SK-N-SH (cell line): Measurements from ENCODE around the gene SF3A2. TPM values are rescaled to one million over a fixed set of nuclear protein-coding genes. Genes with fewer than 3 reads are reported as not detected.

ENCODE experiments used
- CTCF ChIA-PET: fragments of 300-600, 350-600 bp; formaldehyde crosslinking; extraction: SDS; loops from one replicate; lab custom pipeline; 2021; lab: Yijun Ruan, JAX
- POLR2A ChIA-PET: fragments of 350-600 bp; sonication (Branson Sonifier 250); formaldehyde crosslinking; extraction: SDS; loops from one replicate; lab custom pipeline; 2020; ENCODE audit warnings: antibody characterized with exemption, inconsistent platforms; lab: Yijun Ruan, JAX
- DNase-seq: peaks from one replicate; pipeline ENCODE4 v3.0.0; 2012
- H2AFZ ChIP-seq: fragments of 200-600 bp; sonication (generic); 2 replicates; pipeline ENCODE4 v1.8.1; 2016; ENCODE audit warnings: antibody characterized with exemption, mild to moderate bottlenecking, low read depth
- H3F3A ChIP-seq: fragments of 200-600 bp; sonication (generic); replicated peaks from 2 replicates; pipeline ENCODE3; 2016; ENCODE audit warnings: antibody characterized with exemption, mild to moderate bottlenecking; ENCODE audit not compliant: insufficient read depth
- H3K27ac ChIP-seq, 2 experiments: fragments of 200-500 bp in 1 of 2; fragments of 200-600 bp in 1 of 2; sonication (Bioruptor generic) in 1 of 2; sonication (generic), shearing (Covaris generic) in 1 of 2; 2 replicates each; pipeline versions ENCODE4 v1.5.1 to v1.6.1; 2014 to 2016; ENCODE audit warnings: low read depth in 2 of 2, inconsistent platforms in 1 of 2, low read length in 1 of 2, mild to moderate bottlenecking in 1 of 2, mixed read lengths in 1 of 2
- H3K27me3 ChIP-seq: fragments of 200-600 bp; sonication (generic), shearing (Covaris generic); 2 replicates; pipeline ENCODE4 v1.6.1; 2016; ENCODE audit warnings: mixed run types; ENCODE audit not compliant: insufficient read depth
- H3K36me3 ChIP-seq, 2 experiments: fragments of 200-500 bp in 1 of 2; fragments of 200-600 bp in 1 of 2; sonication (Bioruptor generic) in 1 of 2; sonication (generic) in 1 of 2; replicated peaks in 1 of 2; 2 replicates each; pipeline versions ENCODE3 to v1.5.1; 2014 to 2016; ENCODE audit warnings: low read length in 1 of 2, mild to moderate bottlenecking in 1 of 2; ENCODE audit not compliant: insufficient read depth in 2 of 2, control insufficient read depth in 1 of 2
- H3K4me1 ChIP-seq, 2 experiments: fragments of 200-500 bp in 1 of 2; fragments of 200-600 bp in 1 of 2; sonication (Bioruptor generic) in 1 of 2; sonication (generic), shearing (Covaris generic) in 1 of 2; 2 replicates each; pipeline versions ENCODE4 v1.5.1 to v1.6.1; 2014 to 2016; ENCODE audit warnings: low read depth in 1 of 2, low read length in 1 of 2, mixed run types in 1 of 2; ENCODE audit not compliant: insufficient read depth in 2 of 2, control insufficient read depth in 1 of 2
- H3K4me2 ChIP-seq: fragments of 200-600 bp; sonication (generic), shearing (Covaris generic); 2 replicates; pipeline ENCODE4 v1.6.1; 2017; ENCODE audit warnings: mixed run types
- H3K4me3 ChIP-seq, 2 experiments: fragments of 200-500 bp in 1 of 2; fragments of 200-600 bp in 1 of 2; sonication (Bioruptor generic) in 1 of 2; sonication (generic), shearing (Covaris generic) in 1 of 2; 2 replicates each; pipeline versions ENCODE4 v1.5.1 to v1.8.1; 2014 to 2016; ENCODE audit warnings: low read depth in 2 of 2, inconsistent platforms in 1 of 2, low read length in 1 of 2, mild to moderate bottlenecking in 1 of 2, mixed read lengths in 1 of 2, moderate library complexity in 1 of 2
- H3K79me2 ChIP-seq: fragments of 200-600 bp; sonication (generic); 2 replicates; pipeline ENCODE4 v1.8.1; 2017; ENCODE audit warnings: mild to moderate bottlenecking; ENCODE audit not compliant: insufficient read depth
- H3K9ac ChIP-seq: fragments of 200-600 bp; sonication (generic); 2 replicates; pipeline ENCODE4 v1.6.1; 2017; ENCODE audit warnings: mixed run types
- H3K9me2 ChIP-seq: fragments of 200-600 bp; sonication (generic); 2 replicates; pipeline ENCODE4 v1.6.1; 2017; ENCODE audit warnings: mixed run types
- H3K9me3 ChIP-seq: fragments of 200-600 bp; sonication (generic); 2 replicates; pipeline ENCODE4 v1.6.1; 2017; ENCODE audit warnings: mixed run types, mild to moderate bottlenecking, moderate library complexity
- H4K20me1 ChIP-seq: fragments of 200-600 bp; sonication (generic); 2 replicates; pipeline ENCODE4 v1.6.1; 2017; ENCODE audit warnings: mild to moderate bottlenecking, mixed run types; ENCODE audit not compliant: insufficient read depth
- EZH2phosphoT487 ChIP-seq: fragments of 200-600 bp; sonication (generic); IDR thresholded peaks from 2 replicates; pipeline ENCODE4 v1.6.1; 2017; ENCODE audit warnings: low read depth, mixed run types, mild to moderate bottlenecking, antibody characterized with exemption, moderate library complexity, borderline replicate concordance
- FOXJ3 ChIP-seq: sonication (generic); formaldehyde crosslinking; IDR thresholded peaks from 2 replicates; pipeline ENCODE4 v1.5.1; 2020; ENCODE audit warnings: mild to moderate bottlenecking, missing genetic modification reagents
- FOXM1 ChIP-seq: IDR thresholded peaks from 2 replicates; pipeline ENCODE4 v1.4.0; 2012; ENCODE audit warnings: low read depth, mild to moderate bottlenecking
- GATA2 ChIP-seq: sonication (generic); formaldehyde crosslinking; IDR thresholded peaks from 2 replicates; pipeline ENCODE4 v1.5.0; 2020; ENCODE audit warnings: mild to moderate bottlenecking, missing genetic modification reagents
- MEF2A ChIP-seq: IDR thresholded peaks from 2 replicates; pipeline ENCODE4 v1.4.0; 2012; ENCODE audit warnings: low read depth, borderline replicate concordance
- NFIC ChIP-seq: IDR thresholded peaks from 2 replicates; pipeline ENCODE4 v1.4.0; 2012; ENCODE audit warnings: borderline replicate concordance
- RXRA ChIP-seq: IDR thresholded peaks from 2 replicates; pipeline ENCODE4 v1.4.0; 2012; ENCODE audit warnings: low read depth, mild to moderate bottlenecking, borderline replicate concordance
- TEAD4 ChIP-seq: IDR thresholded peaks from 2 replicates; pipeline ENCODE4 v1.4.0; 2012; ENCODE audit warnings: mild to moderate bottlenecking, borderline replicate concordance; ENCODE audit not compliant: insufficient read depth
- YY1 ChIP-seq: IDR thresholded peaks from 2 replicates; pipeline ENCODE4 v1.4.0; 2012; ENCODE audit warnings: low read depth, mild to moderate bottlenecking
- WGBS: methylation state at CpG from one replicate; pipeline ENCODE4 v1.1.6; 2017; ENCODE audit warnings: low lambda C conversion rate; 5-methylcytosine and 5-hydroxymethylcytosine counted together
- polyA plus RNA-seq, 3 experiments: library from polyadenylated mRNA; depleted of rRNA; stranded (reverse); fragments of >200 nt; gene quantifications; 2 replicates each; pipeline ENCODE4 v1.2.3, GENCODE V29; 2012
- TF ChIP-seq, protein P1 (sequence below): IDR thresholded peaks from 2 replicates; pipeline ENCODE4; 2012
- TF ChIP-seq, protein P2 (sequence below): IDR thresholded peaks from 2 replicates; pipeline ENCODE4 v1.4.0; 2012; ENCODE audit warnings: low read depth
- TF ChIP-seq, protein P3 (sequence below): IDR thresholded peaks from 2 replicates; pipeline ENCODE4 v1.6.1; 2012; ENCODE audit warnings: mild to moderate bottlenecking, low read depth, low read length, moderate library complexity

Gene SF3A2
- polyA plus RNA-seq, 1 of the 3 experiments (the other 2 are of a cell fraction), result 55.8 TPM

DNA sequence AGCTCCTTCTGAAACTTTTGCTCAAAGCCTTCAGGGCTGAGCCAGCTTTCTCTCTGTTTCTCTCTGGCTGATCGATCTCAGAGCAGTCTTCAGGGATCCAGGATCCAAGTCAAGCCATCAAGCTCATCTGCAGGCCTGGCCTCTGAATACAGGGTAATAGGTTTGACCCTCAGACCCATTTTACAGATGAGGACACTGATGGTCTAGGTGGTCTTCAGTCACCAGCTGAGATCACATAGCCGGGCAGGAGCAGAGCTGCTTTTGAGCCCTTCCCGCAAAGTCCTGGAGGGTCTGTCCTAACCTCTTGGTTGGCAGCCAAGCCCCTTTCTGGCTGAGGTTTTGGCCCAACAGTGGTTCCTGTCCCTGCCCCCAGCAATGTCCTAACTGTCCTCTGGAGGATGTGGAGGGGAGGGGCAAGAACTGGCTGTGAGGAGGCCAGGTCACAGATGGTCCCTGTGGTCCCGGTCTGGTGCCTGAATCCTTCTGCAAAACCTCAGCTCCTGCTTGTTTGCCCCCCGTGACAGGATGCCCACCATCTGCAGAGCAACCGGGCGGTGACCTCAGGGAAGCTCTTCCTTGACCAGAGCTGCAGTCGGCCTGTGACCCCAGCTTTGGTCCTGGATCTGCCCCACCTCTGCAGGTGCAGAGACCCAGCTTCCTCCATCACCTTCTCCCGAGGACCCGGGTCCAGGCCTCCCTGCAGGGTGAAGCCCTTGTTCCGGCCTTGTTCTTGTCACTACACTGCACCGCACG is 51.1 kb downstream of the SF3A2 start:
- no peak overlapping the region for H3K4me2 ChIP-seq
- no peaks in the 10 kb centered on the region for H3K9me2 ChIP-seq
- H3K27ac ChIP-seq, result no peak overlapping the region
- ChIA-PET CTCF (interaction anchor here (0.6 to 3.2 kb wide), 7 partner anchors 10 to 423 kb away, joined by 3 to 33 read pairs (median 3); partner anchors contain the start of genes PLEKHJ1 and TIMM13), POLR2A (interaction anchor here (1.6 kb wide), 1 partner anchor 17 kb away, joined by 3 read pairs; no protein-coding TSS in a partner anchor)
- no peak overlapping the region for H3K4me3 ChIP-seq
- peaks cover 37% of the 10 kb centered on the region for H3K27me3 ChIP-seq
- no peak for TF ChIP-seq MEF2A
- no peak for TF ChIP-seq YY1
- TF ChIP-seq, protein P1, sequence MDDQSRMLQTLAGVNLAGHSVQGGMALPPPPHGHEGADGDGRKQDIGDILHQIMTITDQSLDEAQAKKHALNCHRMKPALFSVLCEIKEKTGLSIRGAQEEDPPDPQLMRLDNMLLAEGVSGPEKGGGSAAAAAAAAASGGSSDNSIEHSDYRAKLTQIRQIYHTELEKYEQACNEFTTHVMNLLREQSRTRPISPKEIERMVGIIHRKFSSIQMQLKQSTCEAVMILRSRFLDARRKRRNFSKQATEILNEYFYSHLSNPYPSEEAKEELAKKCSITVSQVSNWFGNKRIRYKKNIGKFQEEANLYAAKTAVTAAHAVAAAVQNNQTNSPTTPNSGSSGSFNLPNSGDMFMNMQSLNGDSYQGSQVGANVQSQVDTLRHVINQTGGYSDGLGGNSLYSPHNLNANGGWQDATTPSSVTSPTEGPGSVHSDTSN, result no peak
- TF ChIP-seq, protein P2, sequence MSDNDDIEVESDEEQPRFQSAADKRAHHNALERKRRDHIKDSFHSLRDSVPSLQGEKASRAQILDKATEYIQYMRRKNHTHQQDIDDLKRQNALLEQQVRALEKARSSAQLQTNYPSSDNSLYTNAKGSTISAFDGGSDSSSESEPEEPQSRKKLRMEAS, result no peak
- no peak for TF ChIP-seq EZH2phosphoT487
- TF ChIP-seq TEAD4, result no peak
- no peak for TF ChIP-seq GATA2 (CRISPR knock-in tag)
- no peak for TF ChIP-seq NFIC
- no peak for TF ChIP-seq FOXM1
- no peak overlapping the region for H3K9ac ChIP-seq
- no peaks in the 10 kb centered on the region for H3K36me3 ChIP-seq
- DNase-seq, result no peak
- no peak overlapping the region for H2AFZ ChIP-seq
- H4K20me1 ChIP-seq, result peaks cover 10% of the 10 kb centered on the region; the same call in 1 of the 2 replicates
- H3K79me2 ChIP-seq, result no peaks in the 10 kb centered on the region
- peaks cover 0 to 4% of the 10 kb centered on the region in 2 experiments; a peak in 1 of 4 replicates for H3K4me1 ChIP-seq
- no peaks in the 10 kb centered on the region for H3K9me3 ChIP-seq
- WGBS, result 68% methylated on average over 8 of the region's 13 CpGs
- H3F3A ChIP-seq, result peaks cover 10% of the 10 kb centered on the region

DNA sequence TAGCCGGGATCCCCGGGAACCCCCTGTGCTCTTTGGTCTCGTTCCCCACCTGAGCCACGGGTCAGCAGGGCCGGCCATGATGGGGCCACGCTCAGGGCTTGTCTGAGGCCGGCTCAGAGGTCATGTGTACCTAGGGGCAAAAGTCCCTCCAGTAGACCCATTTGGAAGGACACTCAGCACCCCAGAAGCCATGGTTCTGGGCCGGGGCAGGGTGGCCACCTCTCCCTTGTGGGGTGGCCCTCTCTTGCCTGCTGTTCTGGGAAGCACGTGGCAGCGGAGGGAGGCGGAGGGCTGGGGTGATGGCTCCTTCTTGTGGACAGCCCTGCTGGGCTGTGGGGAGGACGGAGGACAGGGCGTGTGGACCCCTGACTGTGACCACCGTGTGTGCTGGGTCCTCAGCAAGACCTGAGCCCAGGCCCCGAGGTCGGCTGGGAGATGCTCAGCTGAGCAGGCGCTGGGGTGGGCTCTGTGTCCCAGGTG is 51.8 kb downstream of the SF3A2 start:
- Histone ChIP-seq H3K4me1 (peaks cover 0 to 4% of the 10 kb centered on the region in 2 experiments; a peak in 1 of 4 replicates), H3K9ac (no peak overlapping the region), H4K20me1 (peaks cover 10% of the 10 kb centered on the region; the same call in 1 of the 2 replicates), H2AFZ (no peak overlapping the region), H3K79me2 (no peaks in the 10 kb centered on the region), H3K27me3 (peaks cover 37% of the 10 kb centered on the region), H3F3A (peaks cover 10% of the 10 kb centered on the region), H3K27ac (no peak overlapping the region), H3K9me2 (no peaks in the 10 kb centered on the region), H3K4me3 (no peak overlapping the region), H3K9me3 (no peaks in the 10 kb centered on the region), H3K36me3 (no peaks in the 10 kb centered on the region), H3K4me2 (no peak overlapping the region)
- TF ChIP-seq FOXJ3 (CRISPR knock-in tag) (no peak), RXRA (no peak)
- TF ChIP-seq, protein P3, sequence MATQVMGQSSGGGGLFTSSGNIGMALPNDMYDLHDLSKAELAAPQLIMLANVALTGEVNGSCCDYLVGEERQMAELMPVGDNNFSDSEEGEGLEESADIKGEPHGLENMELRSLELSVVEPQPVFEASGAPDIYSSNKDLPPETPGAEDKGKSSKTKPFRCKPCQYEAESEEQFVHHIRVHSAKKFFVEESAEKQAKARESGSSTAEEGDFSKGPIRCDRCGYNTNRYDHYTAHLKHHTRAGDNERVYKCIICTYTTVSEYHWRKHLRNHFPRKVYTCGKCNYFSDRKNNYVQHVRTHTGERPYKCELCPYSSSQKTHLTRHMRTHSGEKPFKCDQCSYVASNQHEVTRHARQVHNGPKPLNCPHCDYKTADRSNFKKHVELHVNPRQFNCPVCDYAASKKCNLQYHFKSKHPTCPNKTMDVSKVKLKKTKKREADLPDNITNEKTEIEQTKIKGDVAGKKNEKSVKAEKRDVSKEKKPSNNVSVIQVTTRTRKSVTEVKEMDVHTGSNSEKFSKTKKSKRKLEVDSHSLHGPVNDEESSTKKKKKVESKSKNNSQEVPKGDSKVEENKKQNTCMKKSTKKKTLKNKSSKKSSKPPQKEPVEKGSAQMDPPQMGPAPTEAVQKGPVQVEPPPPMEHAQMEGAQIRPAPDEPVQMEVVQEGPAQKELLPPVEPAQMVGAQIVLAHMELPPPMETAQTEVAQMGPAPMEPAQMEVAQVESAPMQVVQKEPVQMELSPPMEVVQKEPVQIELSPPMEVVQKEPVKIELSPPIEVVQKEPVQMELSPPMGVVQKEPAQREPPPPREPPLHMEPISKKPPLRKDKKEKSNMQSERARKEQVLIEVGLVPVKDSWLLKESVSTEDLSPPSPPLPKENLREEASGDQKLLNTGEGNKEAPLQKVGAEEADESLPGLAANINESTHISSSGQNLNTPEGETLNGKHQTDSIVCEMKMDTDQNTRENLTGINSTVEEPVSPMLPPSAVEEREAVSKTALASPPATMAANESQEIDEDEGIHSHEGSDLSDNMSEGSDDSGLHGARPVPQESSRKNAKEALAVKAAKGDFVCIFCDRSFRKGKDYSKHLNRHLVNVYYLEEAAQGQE, result no peak
- ChIA-PET CTCF (interaction anchor here (1.2 to 3.2 kb wide), 6 partner anchors 11 to 139 kb away, joined by 3 to 33 read pairs (median 4); partner anchors contain the start of genes PLEKHJ1 and TIMM13), POLR2A (interaction anchor here (0.7 to 1.6 kb wide), 2 partner anchors 12 to 18 kb away, joined by 3 to 4 read pairs; no protein-coding TSS in a partner anchor)
- DNase-seq, result no peak
- WGBS, result 78% methylated on average over 13 of the region's 17 CpGs
